H9 (cell line): Measurements from ENCODE around the gene CD164L2. TPM values are rescaled to one million over a fixed set of nuclear protein-coding genes. Genes with fewer than 3 reads are reported as not detected.

ENCODE experiments used
- DNase-seq: peaks from one replicate; pipeline ENCODE4 v3.0.0-alpha.2; 2017
- H2AFZ ChIP-seq: one replicate; pipeline ENCODE4 v1.6.1; 2013; ENCODE audit warnings: mild to moderate bottlenecking, low read length, control low read depth, moderate library complexity
- H2AK5ac ChIP-seq: 2 replicates; pipeline ENCODE4 v1.6.1; 2013; ENCODE audit warnings: low read length, control low read depth, mixed read lengths; ENCODE audit not compliant: insufficient read length
- H2BK120ac ChIP-seq: one replicate; pipeline ENCODE4 v1.6.1; 2013; ENCODE audit warnings: low read depth, mild to moderate bottlenecking, low read length, control low read depth, inconsistent platforms; ENCODE audit not compliant: poor library complexity, severe bottlenecking
- H2BK12ac ChIP-seq: 2 replicates; pipeline ENCODE4 v1.6.1; 2013; ENCODE audit warnings: low read length, control low read depth, mixed read lengths, low read depth; ENCODE audit not compliant: insufficient read length
- H2BK15ac ChIP-seq: 2 replicates; pipeline ENCODE4 v1.6.1; 2013; ENCODE audit warnings: low read depth, low read length, control low read depth
- H2BK20ac ChIP-seq: one replicate; pipeline ENCODE4 v1.6.1; 2013; ENCODE audit warnings: low read depth, mild to moderate bottlenecking, low read length, control low read depth, inconsistent platforms; ENCODE audit not compliant: poor library complexity, severe bottlenecking
- H2BK5ac ChIP-seq: 2 replicates; pipeline ENCODE4 v1.6.1; 2013; ENCODE audit warnings: low read length, control low read depth, mixed read lengths; ENCODE audit not compliant: insufficient read length
- H3K14ac ChIP-seq: 2 replicates; pipeline ENCODE4 v1.6.1; 2013; ENCODE audit warnings: low read length, control low read depth; ENCODE audit not compliant: insufficient read depth
- H3K18ac ChIP-seq: 2 replicates; pipeline ENCODE4 v1.6.1; 2013; ENCODE audit warnings: low read depth, mild to moderate bottlenecking, mixed read lengths, low read length, control low read depth; ENCODE audit not compliant: insufficient read length
- H3K23ac ChIP-seq: 2 replicates; pipeline ENCODE4 v1.6.1; 2013; ENCODE audit warnings: low read length, control low read depth, mixed read lengths, low read depth; ENCODE audit not compliant: insufficient read length
- H3K23me2 ChIP-seq: 2 replicates; pipeline ENCODE4 v1.6.1; 2013; ENCODE audit warnings: low read depth, mild to moderate bottlenecking, mixed read lengths, low read length, control low read depth; ENCODE audit not compliant: insufficient read length, poor library complexity, severe bottlenecking
- H3K27ac ChIP-seq: 2 replicates; pipeline ENCODE4 v1.5.1; 2013; ENCODE audit warnings: low read length, control low read depth, mixed read lengths, low read depth; ENCODE audit not compliant: insufficient read length
- H3K27me3 ChIP-seq: 2 replicates; pipeline ENCODE4 v1.6.1; 2013; ENCODE audit warnings: low read length, control low read depth, inconsistent platforms; ENCODE audit not compliant: insufficient read depth
- H3K4ac ChIP-seq: 2 replicates; pipeline ENCODE4 v1.6.1; 2013; ENCODE audit warnings: low read depth, mild to moderate bottlenecking, control low read depth, inconsistent platforms, low read length, moderate library complexity
- H3K4me1 ChIP-seq: 2 replicates; pipeline ENCODE4 v1.6.1; 2013; ENCODE audit warnings: low read length, control low read depth, inconsistent platforms; ENCODE audit not compliant: insufficient read depth
- H3K4me2 ChIP-seq: 2 replicates; pipeline ENCODE4 v1.6.1; 2013; ENCODE audit warnings: low read length, control low read depth, mixed read lengths; ENCODE audit not compliant: insufficient read length, insufficient read depth
- H3K56ac ChIP-seq: 2 replicates; pipeline ENCODE4 v1.6.1; 2013; ENCODE audit warnings: low read depth, mild to moderate bottlenecking, mixed read lengths, low read length, control low read depth; ENCODE audit not compliant: insufficient read length
- H3K79me1 ChIP-seq: 2 replicates; pipeline ENCODE4 v1.6.1; 2013; ENCODE audit warnings: low read depth, mild to moderate bottlenecking, moderate library complexity, low read length, control low read depth, inconsistent platforms; ENCODE audit not compliant: insufficient read depth, poor library complexity, severe bottlenecking
- H3K79me2 ChIP-seq: 2 replicates; pipeline ENCODE4 v1.6.1; 2013; ENCODE audit warnings: low read length, control low read depth, inconsistent platforms; ENCODE audit not compliant: insufficient read depth
- H3K9ac ChIP-seq: 2 replicates; pipeline ENCODE4 v1.6.1; 2013; ENCODE audit warnings: low read length, control low read depth, mixed read lengths; ENCODE audit not compliant: insufficient read length; ENCODE audit errors: extremely low read depth
- H3K9me3 ChIP-seq: one replicate; pipeline ENCODE4 v1.6.1; 2013; ENCODE audit warnings: low read depth, low read length, inconsistent platforms; ENCODE audit not compliant: control insufficient read depth
- H3T11ph ChIP-seq: one replicate; pipeline ENCODE4 v1.6.1; 2013; ENCODE audit warnings: mild to moderate bottlenecking, low read length, control low read depth, inconsistent platforms
- H4K20me1 ChIP-seq: one replicate; pipeline ENCODE4 v1.6.1; 2013; ENCODE audit not compliant: control insufficient read depth, insufficient read length, insufficient read depth
- H4K5ac ChIP-seq: 2 replicates; pipeline ENCODE4 v1.6.1; 2013; ENCODE audit warnings: low read depth, mild to moderate bottlenecking, mixed read lengths, low read length, control low read depth; ENCODE audit not compliant: insufficient read length
- H4K8ac ChIP-seq: replicated peaks from 2 replicates; pipeline ENCODE4 v1.6.1; 2013; ENCODE audit warnings: low read length, control low read depth, mixed read lengths, low read depth; ENCODE audit not compliant: insufficient read length
- H4K91ac ChIP-seq: 2 replicates; pipeline ENCODE4 v1.6.1; 2013; ENCODE audit warnings: low read depth, mild to moderate bottlenecking, moderate library complexity, mixed read lengths, low read length, control low read depth; ENCODE audit not compliant: insufficient read length
- H3K27ac Mint-ChIP-seq, 3 experiments: 2 replicates in 2 of 3; 3 replicates in 1 of 3; pipeline ENCODE4 v1.8.0; 2020 to 2021; ENCODE audit warnings: mixed read lengths in 3 of 3, mild to moderate bottlenecking in 1 of 3, moderate library complexity in 1 of 3
- H3K27me3 Mint-ChIP-seq: 2 replicates; pipeline ENCODE4 v1.8.0; 2021; ENCODE audit warnings: low read depth, mild to moderate bottlenecking, moderate library complexity, mixed read lengths
- H3K36me3 Mint-ChIP-seq, 3 experiments: 2 replicates in 2 of 3; 3 replicates in 1 of 3; pipeline ENCODE4 v1.8.0; 2020 to 2021; ENCODE audit warnings: low read depth in 3 of 3, mixed read lengths in 3 of 3; ENCODE audit not compliant: insufficient read depth in 1 of 3
- H3K4me1 Mint-ChIP-seq, 2 experiments: 2 replicates each; pipeline ENCODE4 v1.8.0; 2020; ENCODE audit warnings: mixed read lengths in 2 of 2
- H3K4me3 Mint-ChIP-seq, 2 experiments: 2 replicates in 1 of 2; 3 replicates in 1 of 2; pipeline ENCODE4 v1.8.0; 2020 to 2021; ENCODE audit warnings: mild to moderate bottlenecking in 2 of 2, mixed read lengths in 2 of 2, moderate library complexity in 1 of 2
- H3K9me3 Mint-ChIP-seq, 2 experiments: 2 replicates in 1 of 2; 3 replicates in 1 of 2; pipeline ENCODE4 v1.8.0; 2020; ENCODE audit warnings: mild to moderate bottlenecking in 2 of 2, mixed read lengths in 2 of 2, moderate library complexity in 1 of 2
- CTCF ChIP-seq: fragments of 200-600 bp; sonication (generic); conservative IDR thresholded peaks from 3 replicates; pipeline ENCODE4 v1.8.0; 2021; ENCODE audit warnings: antibody characterized with exemption, mild to moderate bottlenecking
- WGBS: extraction: QIAGEN DNeasy Blood & Tissue Kit; methylation state at CpG from one replicate; pipeline ENCODE4 v1.1.7; 2013; ENCODE audit warnings: missing lambda C conversion rate, low lambda C conversion rate, mixed read lengths; ENCODE audit not compliant: insufficient read length; ENCODE audit errors: extremely low coverage; 5-methylcytosine and 5-hydroxymethylcytosine counted together
- total RNA-seq: library from RNA; stranded (reverse); gene quantifications from 2 replicates; pipeline ENCODE4 v1.2.1, GENCODE V29; 2021

Gene CD164L2
- total RNA-seq, 1 experiment from 2014 or later: 1.2 TPM

GRCh38 chr1:27391511-27392095 is 8.5 kb upstream of the CD164L2 start:
- peak; percentile 86 for DNase-seq

More at GRCh38 chr1:27391511-27392095, 8.5 kb upstream of the CD164L2 start:
- Histone ChIP-seq H2BK5ac (no peak overlapping the region), H3K23me2 (peaks cover 4% of the 10 kb centered on the region), H3K56ac (no peak overlapping the region), H2AFZ (peak overlapping the region; percentile 53), H2BK20ac (no peak overlapping the region), H3K9ac (no peak overlapping the region), H3K79me1 (no peaks in the 10 kb centered on the region), H3K79me2 (no peaks in the 10 kb centered on the region), H2AK5ac (no peak overlapping the region), H3K4ac (no peak overlapping the region), H2BK120ac (no peak overlapping the region), H2BK15ac (no peak overlapping the region), H2BK12ac (no peak overlapping the region), H4K20me1 (no peaks in the 10 kb centered on the region), H3K27ac (no peak overlapping the region), H3K27me3 (no peaks in the 10 kb centered on the region), H3K14ac (no peak overlapping the region; the same call in 1 of the 2 replicates), H4K91ac (no peak overlapping the region), H3K23ac (no peak overlapping the region), H4K8ac (no peak overlapping the region), H3T11ph (no peak overlapping the region), H4K5ac (no peak overlapping the region), H3K4me2 (peak overlapping the region; percentile 81), H3K9me3 (no peaks in the 10 kb centered on the region), H3K4me1 (peaks cover 2% of the 10 kb centered on the region), H3K18ac (peak overlapping the region; percentile 41)
- H3K27ac Mint-ChIP-seq: peak overlapping the region; percentile 83 to 96 (median 93); a peak in 5 of 7 replicates
- H3K4me1 Mint-ChIP-seq: peaks cover 24 to 26% of the 10 kb centered on the region in 2 experiments
- no peak for TF ChIP-seq CTCF
- peaks cover 2% of the 10 kb centered on the region for H3K27me3 Mint-ChIP-seq
- H3K36me3 Mint-ChIP-seq: peaks cover 0 to 4% (median 3%) of the 10 kb centered on the region in 3 experiments; a peak in 2 of 7 replicates
- no CpG with 5 or more reads among the region's 13 CpGs for WGBS
- no peaks in the 10 kb centered on the region; a peak in 3 of 5 replicates for H3K9me3 Mint-ChIP-seq
- H3K4me3 Mint-ChIP-seq: peak overlapping the region; percentile 84 to 92
